OCI-LY7 (cell line): ENCODE data around the gene COL3A1.

Experiments used
- EZH2phosphoT487 ChIP-seq: fragments of 200-600 bp; sonication (generic); IDR thresholded peaks from 2 replicates; pipeline ENCODE4 v1.6.1; 2018; ENCODE audit warnings: low read depth, borderline replicate concordance, mild to moderate bottlenecking, mixed run types, antibody characterized with exemption, low read length, moderate library complexity, mixed read lengths
- TF ChIP-seq, protein P1 (sequence below): fragments of 200-600 bp; sonication (generic); conservative IDR thresholded peaks from 2 replicates; pipeline ENCODE4 v1.5.1; 2014; ENCODE audit warnings: mild to moderate bottlenecking, antibody characterized with exemption, low read length, moderate library complexity, mixed read lengths

DNA sequence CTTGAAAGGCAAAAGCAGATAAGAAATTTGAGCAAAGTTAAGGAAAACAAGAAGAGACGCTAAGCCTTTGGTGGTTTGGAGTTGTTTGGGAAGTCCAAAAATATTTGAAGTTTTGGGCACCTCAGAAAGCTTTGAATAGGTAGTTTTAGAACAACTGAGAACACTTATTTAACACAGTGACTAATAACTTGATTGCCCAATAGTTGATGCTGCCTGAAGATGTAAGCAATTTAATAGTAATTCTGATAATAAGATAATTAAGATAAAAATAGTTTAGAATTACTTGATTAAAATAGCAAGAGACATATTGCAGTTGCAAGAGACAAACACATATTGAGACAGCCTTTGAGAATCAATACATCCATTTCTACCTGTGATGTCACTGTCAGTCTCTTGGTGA lies 16.5 kb upstream of the COL3A1 start:
- TF ChIP-seq, protein P1, sequence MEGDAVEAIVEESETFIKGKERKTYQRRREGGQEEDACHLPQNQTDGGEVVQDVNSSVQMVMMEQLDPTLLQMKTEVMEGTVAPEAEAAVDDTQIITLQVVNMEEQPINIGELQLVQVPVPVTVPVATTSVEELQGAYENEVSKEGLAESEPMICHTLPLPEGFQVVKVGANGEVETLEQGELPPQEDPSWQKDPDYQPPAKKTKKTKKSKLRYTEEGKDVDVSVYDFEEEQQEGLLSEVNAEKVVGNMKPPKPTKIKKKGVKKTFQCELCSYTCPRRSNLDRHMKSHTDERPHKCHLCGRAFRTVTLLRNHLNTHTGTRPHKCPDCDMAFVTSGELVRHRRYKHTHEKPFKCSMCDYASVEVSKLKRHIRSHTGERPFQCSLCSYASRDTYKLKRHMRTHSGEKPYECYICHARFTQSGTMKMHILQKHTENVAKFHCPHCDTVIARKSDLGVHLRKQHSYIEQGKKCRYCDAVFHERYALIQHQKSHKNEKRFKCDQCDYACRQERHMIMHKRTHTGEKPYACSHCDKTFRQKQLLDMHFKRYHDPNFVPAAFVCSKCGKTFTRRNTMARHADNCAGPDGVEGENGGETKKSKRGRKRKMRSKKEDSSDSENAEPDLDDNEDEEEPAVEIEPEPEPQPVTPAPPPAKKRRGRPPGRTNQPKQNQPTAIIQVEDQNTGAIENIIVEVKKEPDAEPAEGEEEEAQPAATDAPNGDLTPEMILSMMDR = no peak
- no peak for TF ChIP-seq EZH2phosphoT487
